K562 (cell line): ENCODE measurements around the gene STYXL1. TPM values are rescaled to one million over a fixed set of nuclear protein-coding genes. Genes with fewer than 3 reads are reported as not detected.

Source experiments
- ATAC-seq: fragments of 200-7000 bp; cut with Tn5 transposase; 3 replicates; pipeline ENCODE4 v1.9.1; 2020; ENCODE audit warnings: moderate library complexity
- BruUV-seq: library from RNA; stranded (reverse); fragments of 400-500 nt; replicated peaks from 2 replicates; lab custom pipeline; 2021; lab: Mats Ljungman, UMichigan
- CTCF ChIA-PET: fragments of 300-600 bp; formaldehyde crosslinking; extraction: SDS; loops from one replicate; lab custom pipeline; 2021; ENCODE audit warnings: low intra/inter-chr PET ratio; lab: Yijun Ruan, JAX
- POLR2A ChIA-PET: fragments of 300-600, 350-650 bp; sonication (Branson Sonifier 250); formaldehyde crosslinking; extraction: SDS; loops from one replicate; lab custom pipeline; 2021; ENCODE audit warnings: antibody characterized with exemption, inconsistent platforms; lab: Yijun Ruan, JAX
- DNase-seq, 4 experiments: peaks; one replicate each; pipeline versions ENCODE4 v3.0.0 to v3.0.0-alpha.2; 2011 to 2018; ENCODE audit warnings: low spot score in 3 of 4, mixed read lengths in 3 of 4; ENCODE audit errors: extremely low read depth in 1 of 4
- FAIRE-seq: peaks from 2 replicates; lab custom pipeline; 2011; peaks lifted over from hg19 to GRCh38; lab: Jason Lieb, UNC
- H2AFZ ChIP-seq: 2 replicates; pipeline ENCODE4 v1.6.0; 2011; ENCODE audit warnings: low read depth, low read length, control low read depth, inconsistent platforms
- H3K27ac ChIP-seq: fragments of 200-600 bp; 3 replicates; pipeline ENCODE4 v1.8.0; 2011; ENCODE audit warnings: low read depth, mild to moderate bottlenecking, control low read depth, inconsistent platforms, low read length, moderate library complexity, mixed read lengths; ENCODE audit errors: extremely low read depth
- H3K27me3 ChIP-seq, 2 experiments: fragments of 300-600 bp in 1 of 2; 2 replicates in 1 of 2; 3 replicates in 1 of 2; pipeline versions ENCODE4 v1.6.0 to v1.8.0; 2011; ENCODE audit warnings: inconsistent platforms in 2 of 2, low read length in 2 of 2, mild to moderate bottlenecking in 1 of 2, mixed read lengths in 1 of 2, moderate library complexity in 1 of 2; ENCODE audit not compliant: control insufficient read depth in 2 of 2, insufficient read depth in 2 of 2
- H3K36me3 ChIP-seq: fragments of 300-600 bp; 3 replicates; pipeline ENCODE4 v1.8.0; 2011; ENCODE audit warnings: mild to moderate bottlenecking, low read length, inconsistent platforms; ENCODE audit not compliant: control insufficient read depth, insufficient read depth
- H3K4me1 ChIP-seq, 2 experiments: fragments of 200-600 bp in 1 of 2; replicated peaks in 1 of 2; 2 replicates in 1 of 2; 3 replicates in 1 of 2; pipeline versions ENCODE4 v1.5.1 to v1.8.0; 2011; ENCODE audit warnings: inconsistent platforms in 2 of 2, low read length in 2 of 2, mild to moderate bottlenecking in 1 of 2, mixed read lengths in 1 of 2, moderate library complexity in 1 of 2; ENCODE audit not compliant: control insufficient read depth in 2 of 2, insufficient read depth in 2 of 2
- H3K4me2 ChIP-seq: 2 replicates; pipeline ENCODE4 v1.6.1; 2011; ENCODE audit warnings: low read length, control low read depth, inconsistent platforms, mixed read lengths; ENCODE audit not compliant: insufficient read depth
- H3K4me3 ChIP-seq: fragments of 200-600 bp; sonication (generic), shearing (Covaris generic); 2 replicates; pipeline ENCODE4 v1.5.1; 2016; ENCODE audit warnings: control low read depth, inconsistent platforms
- H3K79me2 ChIP-seq: fragments of 200-600 bp; 3 replicates; pipeline ENCODE4 v1.8.0; 2011; ENCODE audit warnings: low read length, inconsistent platforms; ENCODE audit not compliant: control insufficient read depth, insufficient read depth
- H3K9ac ChIP-seq, 2 experiments: 2 replicates each; pipeline versions ENCODE4 v1.6.0 to v1.6.1; 2011; ENCODE audit warnings: low read depth in 2 of 2, low read length in 2 of 2, control low read depth in 1 of 2, inconsistent platforms in 1 of 2, mild to moderate bottlenecking in 1 of 2, mixed read lengths in 1 of 2; ENCODE audit not compliant: insufficient read depth in 1 of 2
- H3K9me1 ChIP-seq: one replicate; pipeline ENCODE4 v1.6.0; 2011; ENCODE audit warnings: inconsistent platforms, mild to moderate bottlenecking, low read length, moderate library complexity; ENCODE audit not compliant: control insufficient read depth, insufficient read depth
- H3K9me3 ChIP-seq: replicated peaks from 2 replicates; pipeline ENCODE4 v1.5.1; 2011; ENCODE audit warnings: low read depth, low read length, inconsistent platforms; ENCODE audit not compliant: control insufficient read depth, insufficient read depth
- H4K20me1 ChIP-seq: replicated peaks from 2 replicates; pipeline ENCODE4 v1.6.1; 2011; ENCODE audit warnings: low read length, inconsistent platforms, mixed read lengths; ENCODE audit not compliant: control insufficient read depth, insufficient read depth
- CHD1 ChIP-seq: fragments of 200-600 bp; sonication (generic); IDR thresholded peaks from one replicate; pipeline ENCODE4 v1.6.1; 2012; ENCODE audit warnings: mild to moderate bottlenecking, moderate library complexity, low read length, inconsistent platforms
- HDAC2 ChIP-seq: fragments of 450-650 bp; IDR thresholded peaks from 2 replicates; pipeline ENCODE4 v1.6.1; 2016; ENCODE audit warnings: mild to moderate bottlenecking
- MCM3 ChIP-seq: fragments of 450-650 bp; IDR thresholded peaks from 2 replicates; pipeline ENCODE4 v1.6.1; 2016
- ZNF263 ChIP-seq: sonication (generic); formaldehyde crosslinking; IDR thresholded peaks from 2 replicates; pipeline ENCODE4 v1.8.0; 2022; ENCODE audit warnings: mild to moderate bottlenecking, missing genetic modification reagents, borderline replicate concordance
- WGBS: fragments of 100-300 bp; shearing (Covaris generic); methylation state at CpG from one replicate; pipeline ENCODE4 v1.1.6; 2016; ENCODE audit warnings: low coverage, mixed read lengths; ENCODE audit not compliant: insufficient coverage; ENCODE audit errors: missing lambda C conversion rate; 5-methylcytosine and 5-hydroxymethylcytosine counted together
- in situ Hi-C: fragments of 300-500 bp; cut with MboI; formaldehyde crosslinking; loops from 4 replicates; pipeline ENCODE4 v1.15.0; 2018; ENCODE audit warnings: inconsistent platforms, mixed read lengths
- intact Hi-C: fragments of 100-400 bp; cut with micrococcal nuclease; formaldehyde crosslinking; loops from 2 replicates; pipeline ENCODE4 v1.14.2; 2022
- polyA plus RNA-seq, 8 experiments: library from polyadenylated mRNA; depleted of rRNA in 4 of 8; stranded (reverse) in 5 of 8; unstranded in 3 of 8; fragments of >200 nt; fragmentation: Nextera tagmentation in 2 of 8; fragmentation: Illumina TruSeq in 1 of 8; extraction: Ambion mirVana in 2 of 8; extraction: Trizol in 1 of 8; gene quantifications; 2 replicates each; pipeline versions ENCODE4 v1.2.1 to v1.2.3, GENCODE V29; 2011 to 2014; ENCODE audit warnings: inconsistent platforms in 1 of 8, missing spikeins in 1 of 8
- total RNA-seq, 7 experiments: library from RNA; depleted of rRNA in 6 of 7; stranded (reverse); fragments of >200 nt in 6 of 7; fragmentation: Illumina TruSeq in 2 of 7; extraction: Trizol in 2 of 7; gene quantifications; 2 replicates each; pipeline versions ENCODE4 v1.2.1 to v1.2.3, GENCODE V29; 2011 to 2021; ENCODE audit warnings: low replicate concordance in 1 of 7

The STYXL1 gene
- total and polyA plus RNA-seq, 9 of the 15 experiments (the other 6 are each of a cell fraction or from before 2014, with no cell fraction given): 36.5 to 97.2 (median 49.9) TPM

DNA sequence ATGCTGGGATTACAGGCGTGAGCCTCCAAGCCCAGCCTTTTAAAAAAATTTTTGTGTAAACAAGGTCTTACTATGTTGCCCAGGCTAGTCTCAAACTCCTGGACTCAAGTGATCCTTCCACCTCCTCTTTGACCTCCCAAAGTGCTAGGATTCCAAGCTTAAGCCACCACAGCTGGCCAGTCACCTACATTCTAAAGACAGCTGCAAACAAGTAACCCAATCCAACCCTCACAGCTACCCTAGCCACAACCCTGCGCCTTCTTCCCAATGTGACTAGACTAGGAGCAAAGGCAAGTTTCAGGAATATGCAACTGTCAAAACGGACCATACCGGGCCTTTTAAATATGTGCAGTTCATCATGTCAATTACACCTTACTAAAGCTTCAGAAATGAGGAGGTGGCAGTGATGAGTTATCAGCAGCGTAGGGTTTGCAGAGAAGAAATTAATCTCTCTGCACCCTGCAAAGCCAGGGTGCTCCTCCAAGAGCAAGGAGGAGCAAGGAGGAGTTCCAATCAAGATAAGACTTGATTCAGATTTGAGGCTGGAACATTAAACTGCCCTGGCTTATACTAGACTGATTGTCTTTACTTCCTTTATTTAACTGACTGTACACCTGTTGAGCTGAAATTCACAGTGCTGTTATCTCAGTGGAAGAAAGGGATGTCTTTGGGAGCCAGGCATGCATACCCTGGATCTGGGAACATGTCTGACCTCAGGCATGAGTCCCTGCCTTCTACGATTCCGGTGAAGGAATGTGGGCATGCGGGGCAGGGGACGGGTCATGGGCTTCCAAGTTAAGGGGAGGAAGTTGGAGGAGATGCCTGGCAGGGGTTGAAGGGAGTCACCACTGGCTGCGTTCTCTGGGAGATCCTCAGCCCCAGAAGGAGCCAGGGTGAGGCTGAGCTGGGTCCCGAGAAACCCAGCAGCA lies 37.9 kb downstream of the STYXL1 start:
- H4K20me1 ChIP-seq: no peaks in the 10 kb centered on the region
- 0 out of 4 replicates have a peak overlapping the region, but pooled peaks of 1 of the 2 experiments have one; percentile 12 for H3K9ac ChIP-seq
- no peak overlapping the region for H3K4me3 ChIP-seq
- POLR2A ChIA-PET: interaction anchor here (0.5 to 1.2 kb wide), 5 partner anchors 12 to 1316 kb away, joined by 3 to 4 read pairs (median 3); partner anchors contain the start of gene TMEM120A
- CTCF ChIA-PET: no interaction called here
- no peak for ATAC-seq
- in situ Hi-C loops (loop anchor here (25.0 kb wide), 1 partner anchor 573 kb away; no protein-coding TSS in a partner anchor), intact Hi-C loops (no loop called here)
- no TSS peak for BruUV-seq
- FAIRE-seq: no peak
- H3K9me3 ChIP-seq: no peaks in the 10 kb centered on the region
- H3K27ac ChIP-seq: no peak overlapping the region
- peaks cover 0 to 3% of the 10 kb centered on the region in 2 experiments; a peak in 1 of 5 replicates for H3K4me1 ChIP-seq
- H3K9me1 ChIP-seq: peaks cover 8% of the 10 kb centered on the region
- DNase-seq: peak in 1 of 4 experiments; percentile 6
- TF ChIP-seq MCM3: no peak
- peak; percentile 79; the same call in 1 of the 2 replicates for TF ChIP-seq ZNF263 (CRISPR knock-in tag)
- TF ChIP-seq CHD1: no peak
- no peak for TF ChIP-seq HDAC2
- WGBS: 72% methylated on average over 11 of the region's 11 CpGs
- H2AFZ ChIP-seq: no peak overlapping the region
- no peak overlapping the region for H3K4me2 ChIP-seq
- no peaks in the 10 kb centered on the region for H3K79me2 ChIP-seq
- peaks cover 20% of the 10 kb centered on the region for H3K36me3 ChIP-seq
- H3K27me3 ChIP-seq: no peaks in the 10 kb centered on the region
